ENCODE data around the gene ZCCHC7. TPM values are rescaled to one million over a fixed set of nuclear protein-coding genes. Genes with fewer than 3 reads are reported as not detected.
"Not testable (repeated sequence)": the region's sequence is repeated elsewhere in the genome, so short reads cannot be mapped to it uniquely, and the experiment has no call there.

ZCCHC7 gene
- total and polyA plus RNA-seq, 4 donors, result 3.3 to 9.7 (median 7.6) TPM

DNA sequence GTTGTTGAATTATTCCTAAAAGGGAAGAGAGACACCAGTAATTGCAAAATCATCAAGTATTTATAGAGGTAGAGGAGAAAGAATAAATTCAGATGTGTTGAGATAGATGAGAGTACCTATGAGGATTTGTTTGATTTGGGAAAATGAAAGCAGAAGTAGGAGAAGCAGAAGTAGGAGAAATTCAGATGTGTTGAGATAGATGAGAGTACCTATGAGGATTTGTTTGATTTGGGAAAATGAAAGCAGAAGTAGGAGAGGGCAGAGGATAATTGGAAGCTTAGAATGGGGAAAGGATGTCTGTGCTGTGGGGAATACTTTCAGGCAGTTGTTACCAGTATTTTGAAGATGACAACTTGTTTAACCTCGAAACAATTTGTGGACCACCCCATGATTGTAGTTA is 35.1 kb upstream of the ZCCHC7 start:
- H3K4me1 ChIP-seq (ENCODE audit: control insufficient read depth in 4 of 4, insufficient read depth in 4 of 4, low read length in 3 of 4), result peaks cover 0 to 19% (median 9%) of the 10 kb centered on the region in 4 donors
- H3K9me3 ChIP-seq (ENCODE audit: control insufficient read depth in 4 of 4, low read length in 3 of 4), result no peaks in the 10 kb centered on the region
- no peak overlapping the region for H3K27ac ChIP-seq (ENCODE audit: low read depth in 1 of 2, low read length in 2 of 2)
- no peaks in the 10 kb centered on the region for H3K27me3 ChIP-seq (ENCODE audit: control insufficient read depth in 4 of 4, insufficient read depth in 4 of 4, low read length in 3 of 4)
- WGBS, result 93% methylated on average over 1 of the region's 1 CpG
- no peak overlapping the region for H3K4me3 ChIP-seq (ENCODE audit: low read depth in 1 of 3, low read length in 3 of 3)
- no peak for DNase-seq (ENCODE audit: low spot score)
- H3K36me3 ChIP-seq (ENCODE audit: control insufficient read depth in 4 of 4, insufficient read depth in 3 of 4, low read depth in 1 of 4, low read length in 3 of 4), result peaks cover 0 to 25% (median 15%) of the 10 kb centered on the region in 4 donors
- no peak overlapping the region for H3K9ac ChIP-seq (ENCODE audit: low read depth in 1 of 2, low read length in 2 of 2)
- TF ChIP-seq EGR1 (IDR thresholded peaks at IDR 0.05; ENCODE audit: low read depth in 2 of 2) (no peak), SP1 (IDR thresholded peaks at IDR 0.05) (no peak), FOXA1 (IDR thresholded peaks at IDR 0.05) (no peak), FOXA2 (IDR thresholded peaks at IDR 0.05) (no peak)
- TF ChIP-seq, protein P1, sequence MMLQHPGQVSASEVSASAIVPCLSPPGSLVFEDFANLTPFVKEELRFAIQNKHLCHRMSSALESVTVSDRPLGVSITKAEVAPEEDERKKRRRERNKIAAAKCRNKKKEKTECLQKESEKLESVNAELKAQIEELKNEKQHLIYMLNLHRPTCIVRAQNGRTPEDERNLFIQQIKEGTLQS (IDR thresholded peaks at IDR 0.05), result no peak
- TF ChIP-seq, protein P2, sequence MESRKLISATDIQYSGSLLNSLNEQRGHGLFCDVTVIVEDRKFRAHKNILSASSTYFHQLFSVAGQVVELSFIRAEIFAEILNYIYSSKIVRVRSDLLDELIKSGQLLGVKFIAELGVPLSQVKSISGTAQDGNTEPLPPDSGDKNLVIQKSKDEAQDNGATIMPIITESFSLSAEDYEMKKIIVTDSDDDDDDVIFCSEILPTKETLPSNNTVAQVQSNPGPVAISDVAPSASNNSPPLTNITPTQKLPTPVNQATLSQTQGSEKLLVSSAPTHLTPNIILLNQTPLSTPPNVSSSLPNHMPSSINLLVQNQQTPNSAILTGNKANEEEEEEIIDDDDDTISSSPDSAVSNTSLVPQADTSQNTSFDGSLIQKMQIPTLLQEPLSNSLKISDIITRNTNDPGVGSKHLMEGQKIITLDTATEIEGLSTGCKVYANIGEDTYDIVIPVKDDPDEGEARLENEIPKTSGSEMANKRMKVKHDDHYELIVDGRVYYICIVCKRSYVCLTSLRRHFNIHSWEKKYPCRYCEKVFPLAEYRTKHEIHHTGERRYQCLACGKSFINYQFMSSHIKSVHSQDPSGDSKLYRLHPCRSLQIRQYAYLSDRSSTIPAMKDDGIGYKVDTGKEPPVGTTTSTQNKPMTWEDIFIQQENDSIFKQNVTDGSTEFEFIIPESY (IDR thresholded peaks at IDR 0.05), result no peak
- TF ChIP-seq, protein P3, sequence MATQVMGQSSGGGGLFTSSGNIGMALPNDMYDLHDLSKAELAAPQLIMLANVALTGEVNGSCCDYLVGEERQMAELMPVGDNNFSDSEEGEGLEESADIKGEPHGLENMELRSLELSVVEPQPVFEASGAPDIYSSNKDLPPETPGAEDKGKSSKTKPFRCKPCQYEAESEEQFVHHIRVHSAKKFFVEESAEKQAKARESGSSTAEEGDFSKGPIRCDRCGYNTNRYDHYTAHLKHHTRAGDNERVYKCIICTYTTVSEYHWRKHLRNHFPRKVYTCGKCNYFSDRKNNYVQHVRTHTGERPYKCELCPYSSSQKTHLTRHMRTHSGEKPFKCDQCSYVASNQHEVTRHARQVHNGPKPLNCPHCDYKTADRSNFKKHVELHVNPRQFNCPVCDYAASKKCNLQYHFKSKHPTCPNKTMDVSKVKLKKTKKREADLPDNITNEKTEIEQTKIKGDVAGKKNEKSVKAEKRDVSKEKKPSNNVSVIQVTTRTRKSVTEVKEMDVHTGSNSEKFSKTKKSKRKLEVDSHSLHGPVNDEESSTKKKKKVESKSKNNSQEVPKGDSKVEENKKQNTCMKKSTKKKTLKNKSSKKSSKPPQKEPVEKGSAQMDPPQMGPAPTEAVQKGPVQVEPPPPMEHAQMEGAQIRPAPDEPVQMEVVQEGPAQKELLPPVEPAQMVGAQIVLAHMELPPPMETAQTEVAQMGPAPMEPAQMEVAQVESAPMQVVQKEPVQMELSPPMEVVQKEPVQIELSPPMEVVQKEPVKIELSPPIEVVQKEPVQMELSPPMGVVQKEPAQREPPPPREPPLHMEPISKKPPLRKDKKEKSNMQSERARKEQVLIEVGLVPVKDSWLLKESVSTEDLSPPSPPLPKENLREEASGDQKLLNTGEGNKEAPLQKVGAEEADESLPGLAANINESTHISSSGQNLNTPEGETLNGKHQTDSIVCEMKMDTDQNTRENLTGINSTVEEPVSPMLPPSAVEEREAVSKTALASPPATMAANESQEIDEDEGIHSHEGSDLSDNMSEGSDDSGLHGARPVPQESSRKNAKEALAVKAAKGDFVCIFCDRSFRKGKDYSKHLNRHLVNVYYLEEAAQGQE (IDR thresholded peaks at IDR 0.05), result no peak

DNA sequence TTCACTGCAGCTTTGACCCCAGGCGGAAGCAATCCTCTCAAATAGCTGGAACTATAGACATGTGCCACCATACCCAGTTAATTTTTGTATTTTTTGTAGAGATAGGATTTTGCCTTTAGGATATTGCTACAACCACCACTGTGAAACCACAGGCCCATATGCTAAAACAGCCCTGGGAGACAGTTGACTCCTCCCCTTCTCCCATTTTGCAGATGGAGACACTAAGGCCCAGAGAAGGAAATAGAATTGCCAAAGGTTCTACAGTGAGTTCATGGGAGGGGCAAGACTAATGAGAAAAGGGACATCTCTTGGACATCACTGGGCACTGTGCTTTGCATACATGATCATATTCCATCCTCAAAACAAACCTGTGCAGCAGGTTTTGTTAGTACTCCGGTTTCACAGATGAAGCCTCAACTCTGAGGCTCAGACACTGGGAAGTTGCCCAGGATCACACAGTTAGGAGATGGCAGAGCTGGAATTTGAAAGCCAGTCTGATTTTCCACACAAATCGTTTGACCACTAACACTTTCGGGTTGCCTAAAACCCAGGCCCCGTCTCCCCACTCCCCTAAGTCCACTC is 27.6 kb upstream of the ZCCHC7 start:
- 80% methylated on average over 3 of the region's 5 CpGs for WGBS
- not testable (repeated sequence) for H3K27ac ChIP-seq (ENCODE audit: low read depth in 1 of 2, low read length in 2 of 2); H3K4me1 ChIP-seq (ENCODE audit: control insufficient read depth in 4 of 4, insufficient read depth in 4 of 4, low read length in 3 of 4); H3K27me3 ChIP-seq (ENCODE audit: control insufficient read depth in 4 of 4, insufficient read depth in 4 of 4, low read length in 3 of 4); H3K9me3 ChIP-seq (ENCODE audit: control insufficient read depth in 4 of 4, low read length in 3 of 4); DNase-seq (ENCODE audit: low spot score); H3K4me3 ChIP-seq (ENCODE audit: low read depth in 1 of 3, low read length in 3 of 3); H3K9ac ChIP-seq (ENCODE audit: low read depth in 1 of 2, low read length in 2 of 2)
- H3K36me3 ChIP-seq (ENCODE audit: control insufficient read depth in 4 of 4, insufficient read depth in 3 of 4, low read depth in 1 of 4, low read length in 3 of 4), result peaks cover 0 to 12% (median 2%) of the 10 kb centered on the region in 4 donors

DNA sequence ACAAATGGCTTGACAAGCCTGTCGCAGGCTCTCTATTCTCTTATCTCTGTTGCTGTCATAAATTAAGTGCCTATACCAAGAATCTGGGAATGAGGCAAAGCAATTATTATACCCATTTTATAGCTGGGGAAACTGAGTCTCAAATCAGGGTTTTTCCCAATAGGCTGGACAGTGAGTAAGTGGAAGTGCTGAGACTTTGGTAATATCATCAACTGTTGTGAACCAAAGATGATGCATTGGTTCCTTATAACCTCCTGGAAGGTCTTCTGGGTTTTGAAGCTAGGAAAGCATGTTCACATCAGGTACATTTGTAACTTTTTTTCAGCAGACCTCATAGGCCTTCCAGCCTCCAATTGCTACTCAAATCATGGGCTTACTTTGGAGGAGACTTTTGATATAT is 25.6 kb upstream of the ZCCHC7 start:
- no peaks in the 10 kb centered on the region for H3K27me3 ChIP-seq (ENCODE audit: control insufficient read depth in 4 of 4, insufficient read depth in 4 of 4, low read length in 3 of 4)
- WGBS, result 87% methylated on average over 1 of the region's 1 CpG
- no peaks in the 10 kb centered on the region for H3K4me1 ChIP-seq (ENCODE audit: control insufficient read depth in 4 of 4, insufficient read depth in 4 of 4, low read length in 3 of 4)
- H3K27ac ChIP-seq (ENCODE audit: low read depth in 1 of 2, low read length in 2 of 2), result no peak overlapping the region
- H3K36me3 ChIP-seq (ENCODE audit: control insufficient read depth in 4 of 4, insufficient read depth in 3 of 4, low read depth in 1 of 4, low read length in 3 of 4), result no peaks in the 10 kb centered on the region
- no peak overlapping the region for H3K4me3 ChIP-seq (ENCODE audit: low read depth in 1 of 3, low read length in 3 of 3)
- H3K9ac ChIP-seq (ENCODE audit: low read depth in 1 of 2, low read length in 2 of 2), result no peak overlapping the region
- no peak for DNase-seq (ENCODE audit: low spot score)
- no peaks in the 10 kb centered on the region for H3K9me3 ChIP-seq (ENCODE audit: control insufficient read depth in 4 of 4, low read length in 3 of 4)
- TF ChIP-seq, protein P1 (IDR thresholded peaks at IDR 0.05), result no peak
- TF ChIP-seq, protein P4, sequence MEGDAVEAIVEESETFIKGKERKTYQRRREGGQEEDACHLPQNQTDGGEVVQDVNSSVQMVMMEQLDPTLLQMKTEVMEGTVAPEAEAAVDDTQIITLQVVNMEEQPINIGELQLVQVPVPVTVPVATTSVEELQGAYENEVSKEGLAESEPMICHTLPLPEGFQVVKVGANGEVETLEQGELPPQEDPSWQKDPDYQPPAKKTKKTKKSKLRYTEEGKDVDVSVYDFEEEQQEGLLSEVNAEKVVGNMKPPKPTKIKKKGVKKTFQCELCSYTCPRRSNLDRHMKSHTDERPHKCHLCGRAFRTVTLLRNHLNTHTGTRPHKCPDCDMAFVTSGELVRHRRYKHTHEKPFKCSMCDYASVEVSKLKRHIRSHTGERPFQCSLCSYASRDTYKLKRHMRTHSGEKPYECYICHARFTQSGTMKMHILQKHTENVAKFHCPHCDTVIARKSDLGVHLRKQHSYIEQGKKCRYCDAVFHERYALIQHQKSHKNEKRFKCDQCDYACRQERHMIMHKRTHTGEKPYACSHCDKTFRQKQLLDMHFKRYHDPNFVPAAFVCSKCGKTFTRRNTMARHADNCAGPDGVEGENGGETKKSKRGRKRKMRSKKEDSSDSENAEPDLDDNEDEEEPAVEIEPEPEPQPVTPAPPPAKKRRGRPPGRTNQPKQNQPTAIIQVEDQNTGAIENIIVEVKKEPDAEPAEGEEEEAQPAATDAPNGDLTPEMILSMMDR (IDR thresholded peaks at IDR 0.05; ENCODE audit: low read depth, low read length, missing input control), result no peak
- TF ChIP-seq SP1 (IDR thresholded peaks at IDR 0.05) (no peak), RXRA (IDR thresholded peaks at IDR 0.05) (no peak), RAD21 (IDR thresholded peaks at IDR 0.05) (no peak), FOXA2 (IDR thresholded peaks at IDR 0.05) (no peak), JUND (IDR thresholded peaks at IDR 0.05) (no peak), EGR1 (IDR thresholded peaks at IDR 0.05; ENCODE audit: low read depth in 2 of 2) (no peak), HNF4A (conservative IDR thresholded peaks at IDR 0.05) (no peak)
- TF ChIP-seq, protein P3 (IDR thresholded peaks at IDR 0.05), result no peak
- TF ChIP-seq, protein P5, sequence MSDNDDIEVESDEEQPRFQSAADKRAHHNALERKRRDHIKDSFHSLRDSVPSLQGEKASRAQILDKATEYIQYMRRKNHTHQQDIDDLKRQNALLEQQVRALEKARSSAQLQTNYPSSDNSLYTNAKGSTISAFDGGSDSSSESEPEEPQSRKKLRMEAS (IDR thresholded peaks at IDR 0.05), result no peak
